GM06990 (cell line): ENCODE results near the gene ASPDH.

ENCODE experiments used
- DNase-seq: peaks from one replicate; pipeline ENCODE4 v3.0.0-alpha.2; 2011; ENCODE audit not compliant: insufficient read length; ENCODE audit errors: extremely low read depth
- H3K27me3 ChIP-seq: replicated peaks from 2 replicates; pipeline ENCODE4 v1.6.0; 2011; ENCODE audit warnings: low read length; ENCODE audit not compliant: control insufficient read depth, insufficient read depth
- H3K36me3 ChIP-seq: 2 replicates; pipeline ENCODE4 v1.5.1; 2011; ENCODE audit warnings: low read length; ENCODE audit not compliant: control insufficient read depth, insufficient read depth
- H3K4me3 ChIP-seq: replicated peaks from 2 replicates; pipeline ENCODE4 v1.5.1; 2011; ENCODE audit warnings: low read depth, mild to moderate bottlenecking, control low read depth, low read length
- TF ChIP-seq, protein P1 (sequence below): IDR thresholded peaks from 2 replicates; pipeline ENCODE4 v1.5.1; 2011; ENCODE audit warnings: low read length, control low read depth, mild to moderate bottlenecking, inconsistent platforms; ENCODE audit not compliant: insufficient read depth, poor library complexity, severe bottlenecking

The ASPDH gene

GRCh38 chr19:50482916-50483315 is 30.8 kb downstream of the ASPDH start:
- TF ChIP-seq, protein P1, sequence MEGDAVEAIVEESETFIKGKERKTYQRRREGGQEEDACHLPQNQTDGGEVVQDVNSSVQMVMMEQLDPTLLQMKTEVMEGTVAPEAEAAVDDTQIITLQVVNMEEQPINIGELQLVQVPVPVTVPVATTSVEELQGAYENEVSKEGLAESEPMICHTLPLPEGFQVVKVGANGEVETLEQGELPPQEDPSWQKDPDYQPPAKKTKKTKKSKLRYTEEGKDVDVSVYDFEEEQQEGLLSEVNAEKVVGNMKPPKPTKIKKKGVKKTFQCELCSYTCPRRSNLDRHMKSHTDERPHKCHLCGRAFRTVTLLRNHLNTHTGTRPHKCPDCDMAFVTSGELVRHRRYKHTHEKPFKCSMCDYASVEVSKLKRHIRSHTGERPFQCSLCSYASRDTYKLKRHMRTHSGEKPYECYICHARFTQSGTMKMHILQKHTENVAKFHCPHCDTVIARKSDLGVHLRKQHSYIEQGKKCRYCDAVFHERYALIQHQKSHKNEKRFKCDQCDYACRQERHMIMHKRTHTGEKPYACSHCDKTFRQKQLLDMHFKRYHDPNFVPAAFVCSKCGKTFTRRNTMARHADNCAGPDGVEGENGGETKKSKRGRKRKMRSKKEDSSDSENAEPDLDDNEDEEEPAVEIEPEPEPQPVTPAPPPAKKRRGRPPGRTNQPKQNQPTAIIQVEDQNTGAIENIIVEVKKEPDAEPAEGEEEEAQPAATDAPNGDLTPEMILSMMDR, result no peak
- Histone ChIP-seq H3K27me3 (no peaks in the 10 kb centered on the region), H3K36me3 (peaks cover 38% of the 10 kb centered on the region), H3K4me3 (no peak overlapping the region)
- no peak for DNase-seq

DNA sequence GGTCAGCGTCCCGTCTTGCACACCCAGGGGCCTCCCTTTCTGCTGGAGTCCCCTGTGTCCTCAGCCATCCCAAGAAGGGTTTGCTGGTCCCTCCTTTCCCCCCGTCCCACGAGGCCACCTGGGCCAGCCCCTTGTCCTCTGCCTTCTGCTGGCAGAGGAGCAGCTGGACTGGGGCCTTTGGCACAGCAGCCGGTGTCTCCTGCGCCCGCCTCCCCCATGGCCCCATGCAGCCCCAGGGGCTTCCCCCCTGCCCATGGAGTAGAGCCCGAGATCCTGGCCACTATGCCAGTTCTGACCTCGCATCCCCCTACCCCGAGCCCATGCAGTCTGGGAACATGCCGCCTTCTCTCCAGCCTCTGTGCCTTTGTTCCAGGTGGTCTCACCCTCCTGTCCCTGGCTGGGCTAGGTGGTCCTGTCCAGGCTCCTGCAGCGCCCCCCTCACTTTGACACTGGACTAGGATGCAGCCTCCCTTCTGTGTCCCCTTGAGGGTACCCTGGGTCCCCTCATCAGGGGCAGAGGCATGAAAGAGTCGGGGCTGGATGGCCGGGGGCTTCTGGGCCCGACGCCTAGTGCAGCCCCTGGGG is 31.4 kb downstream of the ASPDH start:
- no peak for DNase-seq
- TF ChIP-seq, protein P1, result no peak
- Histone ChIP-seq H3K36me3 (peaks cover 41% of the 10 kb centered on the region), H3K27me3 (no peaks in the 10 kb centered on the region), H3K4me3 (no peak overlapping the region)

GRCh38 chr19:50481351-50482149 is 32.2 kb downstream of the ASPDH start:
- TF ChIP-seq, protein P1, result no peak

GRCh38 chr19:50480281-50481111 is 33.2 kb downstream of the ASPDH start:
- H3K36me3 ChIP-seq, result peaks cover 41% of the 10 kb centered on the region
- DNase-seq, result no peak
- TF ChIP-seq, protein P1, result no peak
- H3K27me3 ChIP-seq, result no peaks in the 10 kb centered on the region
- H3K4me3 ChIP-seq, result no peak overlapping the region

More at GRCh38 chr19:50481351-50482149, 32.2 kb downstream of the ASPDH start:
- H3K27me3 ChIP-seq, result no peaks in the 10 kb centered on the region
- H3K36me3 ChIP-seq, result peaks cover 41% of the 10 kb centered on the region
- no peak overlapping the region for H3K4me3 ChIP-seq
- DNase-seq, result no peak

- H3K27me3 ChIP-seq, result no peaks in the 10 kb centered on the region
- peaks cover 38% of the 10 kb centered on the region for H3K36me3 ChIP-seq
- TF ChIP-seq, protein P1, result no peak
- no peak for DNase-seq
- H3K4me3 ChIP-seq, result no peak overlapping the region
Observed at GRCh38 chr19:50479761-50480251, 33.9 kb downstream of the ASPDH start.
